Activated CD4-positive, alpha-beta T cell treated with anti-CD3 and anti-CD28 coated beads, Interleukin-10, Interleukin-2, amounts not matched to agents 100 ng/mL and 50 ng/mL, durations not matched to agents 16 hours and 8 hours (primary cell): ENCODE data around the gene FAAP20.
A peak's percentile ranks its signal among the peaks of the same experiment; 100 is the strongest.
"Not testable (repeated sequence)": the region's sequence is repeated elsewhere in the genome, so short reads cannot be mapped to it uniquely, and the experiment has no call there.

ENCODE experiments used
- DNase-seq: peaks from one replicate; pipeline ENCODE4 v3.0.0-alpha.2; 2020

The FAAP20 gene

DNA sequence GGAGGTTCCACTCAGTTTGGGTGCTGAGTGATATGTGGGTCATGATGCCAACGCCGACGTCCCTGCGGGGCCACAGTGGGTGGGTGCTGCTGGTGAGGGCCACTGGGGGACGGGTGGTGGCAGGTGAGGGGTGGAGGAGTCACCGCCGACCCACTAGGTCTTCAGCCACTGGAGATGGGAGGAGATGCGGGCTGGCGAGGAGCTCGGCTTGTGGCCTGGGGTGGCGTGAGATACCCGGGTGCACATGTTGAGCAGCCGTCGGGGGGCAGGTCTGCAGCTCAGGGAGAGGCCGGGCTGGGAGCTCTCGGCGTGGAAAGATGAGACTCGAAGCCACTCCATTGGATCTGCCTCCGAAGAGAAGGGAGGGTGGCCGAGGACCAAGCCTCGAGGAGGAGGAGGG lies 40.5 kb downstream of the FAAP20 start:
- DNase-seq, result no peak

DNA sequence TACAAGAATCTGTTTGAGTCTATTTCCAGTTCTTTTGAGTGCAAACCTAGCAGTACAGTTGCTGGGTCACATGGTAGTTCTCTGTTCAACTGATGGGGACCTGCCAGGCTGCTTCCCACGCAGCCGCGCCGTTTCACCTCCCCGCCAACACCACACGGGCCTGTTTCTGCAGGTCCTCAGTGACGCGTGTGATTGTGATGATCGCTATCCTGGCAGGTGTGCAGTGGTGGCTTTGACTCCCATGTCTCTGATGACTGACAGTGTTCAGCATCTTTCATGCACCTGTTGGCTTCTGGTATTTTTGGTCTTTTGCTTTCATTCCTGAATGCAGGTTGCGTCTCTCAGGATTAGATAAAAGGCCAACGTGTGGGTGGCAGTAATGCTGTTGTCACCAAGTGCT lies 41.6 kb downstream of the FAAP20 start:
- no peak for DNase-seq

DNA sequence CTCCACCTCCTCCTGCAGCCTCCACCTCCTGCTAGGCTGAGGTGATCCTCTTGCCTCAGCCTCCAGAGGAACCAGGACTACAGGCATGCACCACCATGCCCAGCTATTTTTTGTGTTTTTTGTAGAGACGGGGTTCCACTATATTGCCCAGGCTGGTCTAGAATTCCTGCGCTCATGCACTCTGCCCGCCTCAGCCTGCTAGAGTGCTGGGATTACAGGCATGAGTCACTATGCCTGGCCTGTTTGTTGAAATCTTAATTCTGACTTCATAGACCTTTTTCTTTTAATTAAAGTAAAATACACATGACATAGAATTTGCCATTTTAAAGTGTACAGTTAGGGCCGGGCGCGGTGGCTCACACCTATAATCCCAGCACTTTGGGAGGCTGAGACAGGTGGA lies 42.7 kb downstream of the FAAP20 start:
- DNase-seq, result no peak

GRCh38 chr1:2151252-2151651 lies 43.3 kb downstream of the FAAP20 start:
- no peak for DNase-seq

- no peak for DNase-seq
Observed at GRCh38 chr1:2150801-2151200, 43.8 kb downstream of the FAAP20 start.

GRCh38 chr1:2148691-2149090 lies 45.9 kb downstream of the FAAP20 start:
- peak; percentile 74 for DNase-seq

GRCh38 chr1:2147869-2148268 lies 46.7 kb downstream of the FAAP20 start:
- not testable (repeated sequence) for DNase-seq

DNA sequence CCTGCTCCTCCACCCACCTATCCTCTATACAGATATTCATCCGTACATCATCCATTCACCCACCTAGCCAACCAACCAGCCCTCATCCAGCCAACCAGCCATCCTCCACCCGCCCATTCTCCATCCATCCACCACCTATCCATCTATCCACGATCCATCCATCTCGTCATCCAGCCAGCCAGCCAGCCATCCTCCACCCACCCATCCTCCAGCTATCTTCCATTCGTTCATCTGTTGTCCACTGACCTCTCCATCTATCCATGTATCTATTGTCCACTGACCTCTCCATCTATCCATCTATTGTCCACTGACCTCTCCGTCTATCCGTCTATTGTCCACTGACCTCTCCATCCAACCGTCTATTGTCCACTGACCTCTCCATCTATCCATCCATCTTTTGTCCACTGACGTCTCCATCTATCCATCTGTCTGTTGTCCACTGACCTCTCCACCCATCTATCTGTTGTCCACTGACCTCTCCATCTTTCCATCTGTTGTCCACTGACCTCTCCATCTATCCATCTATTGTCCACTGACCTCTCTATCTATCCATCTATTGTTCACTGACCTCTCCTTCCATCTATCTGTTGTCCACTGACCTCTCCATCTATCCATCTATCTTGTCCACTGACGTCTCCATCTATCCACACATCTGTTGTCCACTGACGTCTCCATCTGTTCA lies 47.6 kb downstream of the FAAP20 start:
- DNase-seq, result no peak

- no peak for DNase-seq
Observed at GRCh38 chr1:2145946-2146835, 48.4 kb downstream of the FAAP20 start.

DNA sequence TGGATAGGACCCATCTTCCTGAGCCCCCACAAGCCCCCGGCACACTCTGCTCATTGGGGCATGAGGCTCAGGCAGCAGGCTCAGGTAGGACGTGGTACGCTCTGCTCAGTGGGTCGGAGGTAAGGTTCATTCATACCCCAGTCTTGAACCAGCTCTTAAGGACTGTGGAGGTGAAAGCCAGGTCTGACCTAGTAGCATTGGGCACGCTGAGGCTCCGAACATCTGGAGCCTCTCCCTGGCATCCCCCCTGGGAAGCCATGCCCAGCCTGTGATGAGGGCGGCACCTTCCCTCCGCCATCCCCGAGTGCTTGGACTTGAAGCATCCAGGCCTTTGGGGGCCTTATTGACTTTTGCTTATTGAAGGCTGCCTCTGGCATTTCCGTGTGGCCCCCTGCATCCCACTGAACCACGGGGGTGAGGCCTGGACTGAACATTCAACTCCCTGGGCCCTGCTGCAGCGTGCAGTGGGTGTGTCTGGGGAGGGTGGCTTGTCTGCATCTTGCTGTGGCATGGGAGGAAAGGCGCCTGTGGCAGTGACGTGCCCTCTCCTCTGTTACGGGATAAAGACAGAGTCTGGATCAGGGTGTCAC lies 50.0 kb downstream of the FAAP20 start:
- no peak for DNase-seq

DNA sequence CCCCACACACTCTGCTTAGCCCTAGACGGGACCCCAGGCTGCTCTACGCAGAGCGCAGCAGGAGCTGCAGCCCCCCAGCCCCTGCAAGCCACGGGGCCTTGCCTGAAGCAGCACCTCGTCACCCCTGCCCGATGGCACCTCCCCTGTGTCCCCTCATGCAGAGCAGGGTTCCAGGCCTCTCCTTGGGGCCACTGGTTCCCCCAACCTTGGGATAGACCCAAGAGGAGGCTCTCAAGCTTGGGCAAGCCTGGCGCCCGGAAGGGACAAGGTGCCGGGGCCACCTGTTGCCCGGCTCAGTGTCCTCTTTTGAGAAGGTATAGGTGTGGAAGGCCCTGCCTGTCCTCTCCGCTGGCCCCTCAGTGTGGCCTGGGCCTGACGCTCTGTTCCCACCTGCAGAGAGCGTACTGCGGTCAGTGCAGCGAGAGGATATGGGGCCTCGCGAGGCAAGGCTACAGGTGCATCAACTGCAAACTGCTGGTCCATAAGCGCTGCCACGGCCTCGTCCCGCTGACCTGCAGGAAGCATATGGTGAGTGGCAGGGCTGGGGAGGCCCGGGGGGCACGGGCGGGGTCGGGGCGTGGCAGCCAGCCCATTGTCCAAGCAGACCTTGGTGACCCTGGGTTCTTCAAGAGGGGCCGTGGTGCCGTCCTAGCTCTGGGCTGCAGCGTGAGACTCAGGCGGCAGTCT lies 50.6 kb downstream of the FAAP20 start:
- no peak for DNase-seq

- no peak for DNase-seq
Observed at GRCh38 chr1:2141025-2141424, 53.5 kb downstream of the FAAP20 start.
